GM23338 (cell line): ENCODE measurements around the gene DOCK2. TPM values are rescaled to one million over a fixed set of nuclear protein-coding genes. Genes with fewer than 3 reads are reported as not detected.

Experiments
- ATAC-seq: fragments of 200-7000 bp; cut with Tn5 transposase; 3 replicates; pipeline ENCODE4 v1.9.1; 2020
- DNase-seq: peaks from one replicate; pipeline ENCODE4 v3.0.0-alpha.2; 2015; ENCODE audit warnings: low spot score
- H2AFZ ChIP-seq: fragments of 200-600 bp; sonication (generic); 2 replicates; pipeline ENCODE4 v1.8.0; 2016; ENCODE audit warnings: antibody characterized with exemption, mild to moderate bottlenecking, moderate library complexity
- H3F3A ChIP-seq: fragments of 200-600 bp; sonication (generic); replicated peaks from 2 replicates; pipeline ENCODE4 v1.8.0; 2017; ENCODE audit warnings: antibody characterized with exemption, mixed run types, low read depth
- H3K27ac ChIP-seq: fragments of 200-600 bp; sonication (generic); 2 replicates; pipeline ENCODE4 v1.6.1; 2016; ENCODE audit warnings: low read depth
- H3K27me3 ChIP-seq: fragments of 200-600 bp; sonication (generic); 2 replicates; pipeline ENCODE4 v1.8.0; 2016; ENCODE audit warnings: mild to moderate bottlenecking, mixed run types, moderate library complexity; ENCODE audit not compliant: insufficient read depth
- H3K36me3 ChIP-seq: fragments of 200-600 bp; sonication (generic); 2 replicates; pipeline ENCODE4 v1.8.0; 2016; ENCODE audit warnings: mild to moderate bottlenecking; ENCODE audit not compliant: insufficient read depth
- H3K4me1 ChIP-seq: fragments of 200-600 bp; sonication (generic); 2 replicates; pipeline ENCODE4 v1.8.0; 2016; ENCODE audit warnings: mild to moderate bottlenecking, moderate library complexity; ENCODE audit not compliant: insufficient read depth
- H3K4me2 ChIP-seq: fragments of 200-600 bp; sonication (generic); 2 replicates; pipeline ENCODE4 v1.7.1; 2017; ENCODE audit warnings: mixed run types
- H3K4me3 ChIP-seq: fragments of 200-600 bp; sonication (generic); 2 replicates; pipeline ENCODE4 v1.6.1; 2016; ENCODE audit warnings: mixed run types
- H3K79me2 ChIP-seq: fragments of 200-600 bp; sonication (generic); replicated peaks from 2 replicates; pipeline ENCODE4 v1.8.0; 2017; ENCODE audit warnings: mild to moderate bottlenecking; ENCODE audit not compliant: insufficient read depth
- H3K9me2 ChIP-seq: fragments of 200-600 bp; sonication (generic); 2 replicates; pipeline ENCODE4 v1.8.0; 2017; ENCODE audit not compliant: insufficient read depth
- H4K20me1 ChIP-seq: fragments of 200-600 bp; sonication (generic); replicated peaks from 2 replicates; pipeline ENCODE4 v1.8.0; 2017; ENCODE audit warnings: mild to moderate bottlenecking; ENCODE audit not compliant: insufficient read depth
- H3K27ac Mint-ChIP-seq: 2 replicates; pipeline ENCODE4 v1.8.0; 2020; ENCODE audit warnings: inconsistent platforms, mild to moderate bottlenecking, moderate library complexity, mixed read lengths
- H3K27me3 Mint-ChIP-seq: 3 replicates; pipeline ENCODE4 v1.8.0; 2022; ENCODE audit warnings: low read depth, mild to moderate bottlenecking, moderate library complexity, mixed read lengths, inconsistent platforms; ENCODE audit not compliant: insufficient read depth, poor library complexity
- H3K36me3 Mint-ChIP-seq: 3 replicates; pipeline ENCODE4 v1.8.0; 2021; ENCODE audit warnings: low read depth, mild to moderate bottlenecking, inconsistent platforms, moderate library complexity, mixed read lengths
- H3K4me1 Mint-ChIP-seq: 3 replicates; pipeline ENCODE4 v1.8.0; 2020; ENCODE audit warnings: mild to moderate bottlenecking, inconsistent platforms, mixed read lengths
- H3K4me3 Mint-ChIP-seq: 3 replicates; pipeline ENCODE4 v1.8.0; 2021; ENCODE audit warnings: moderate library complexity, mild to moderate bottlenecking, inconsistent platforms, mixed read lengths
- H3K9me3 Mint-ChIP-seq: 3 replicates; pipeline ENCODE4 v1.8.0; 2020; ENCODE audit warnings: moderate library complexity, mild to moderate bottlenecking, inconsistent platforms, mixed read lengths
- CREB1 ChIP-seq: fragments of 250-450 bp; sonication (Bioruptor Pico); IDR thresholded peaks from 2 replicates; pipeline ENCODE4 v1.5.0; 2020; ENCODE audit warnings: low read depth, mild to moderate bottlenecking, moderate library complexity
- CTCF ChIP-seq, 2 experiments: fragments of 200-600 bp in 1 of 2; sonication (generic) in 1 of 2; conservative IDR thresholded peaks; 2 replicates each; pipeline versions ENCODE4 v1.5.1 to v1.6.1; 2016 to 2017; ENCODE audit warnings: antibody characterized with exemption in 2 of 2, low read depth in 2 of 2, mild to moderate bottlenecking in 2 of 2, moderate library complexity in 1 of 2
- ETS1 ChIP-seq: IDR thresholded peaks from 2 replicates; pipeline ENCODE4 v1.6.1; 2016; ENCODE audit warnings: antibody characterized with exemption
- EZH2 ChIP-seq: fragments of 200-600 bp; sonication (generic); IDR thresholded peaks from one replicate; pipeline ENCODE4 v1.8.0; 2017; ENCODE audit warnings: antibody characterized with exemption, mild to moderate bottlenecking, low read depth; ENCODE audit not compliant: unreplicated experiment
- EZH2phosphoT487 ChIP-seq: fragments of 200-600 bp; sonication (generic); IDR thresholded peaks from one replicate; pipeline ENCODE4 v1.8.1; 2018; ENCODE audit warnings: antibody characterized with exemption; ENCODE audit not compliant: unreplicated experiment
- JUNB ChIP-seq: IDR thresholded peaks from one replicate; pipeline ENCODE4 v1.6.1; 2016; ENCODE audit warnings: antibody characterized with exemption; ENCODE audit not compliant: unreplicated experiment
- NANOG ChIP-seq: IDR thresholded peaks from 2 replicates; pipeline ENCODE4 v1.6.1; 2016; ENCODE audit warnings: antibody characterized with exemption, borderline replicate concordance
- POLR2AphosphoS5 ChIP-seq: IDR thresholded peaks from 2 replicates; pipeline ENCODE4 v1.6.1; 2016; ENCODE audit warnings: antibody characterized with exemption, low read depth
- REST ChIP-seq: IDR thresholded peaks from one replicate; pipeline ENCODE4 v1.6.1; 2018; ENCODE audit warnings: antibody characterized with exemption; ENCODE audit not compliant: unreplicated experiment
- STAT1 ChIP-seq: IDR thresholded peaks from one replicate; pipeline ENCODE4 v1.6.1; 2016; ENCODE audit warnings: antibody characterized with exemption; ENCODE audit not compliant: unreplicated experiment
- ZNF114 ChIP-seq: fragments of 250-450 bp; sonication (Bioruptor Pico); IDR thresholded peaks from 2 replicates; pipeline ENCODE4 v1.5.0; 2020; ENCODE audit warnings: mild to moderate bottlenecking, moderate library complexity
- ZNF331 ChIP-seq: fragments of 250-450 bp; sonication (Bioruptor Pico); IDR thresholded peaks from 2 replicates; pipeline ENCODE4 v1.5.0; 2020; ENCODE audit warnings: low read depth, mild to moderate bottlenecking, moderate library complexity
- ZNF462 ChIP-seq: fragments of 250-450 bp; sonication (Bioruptor Pico); IDR thresholded peaks from 2 replicates; pipeline ENCODE4 v1.5.0; 2020; ENCODE audit warnings: mild to moderate bottlenecking, moderate library complexity
- polyA plus RNA-seq: library from polyadenylated mRNA; unstranded; fragments of >200 nt; fragmentation: Nextera tagmentation; extraction: Ambion mirVana; gene quantifications from 2 replicates; pipeline ENCODE4 v1.2.1, GENCODE V29; 2016
- total RNA-seq: library from RNA; depleted of rRNA; stranded (reverse); fragments of >200 nt; shearing (Covaris generic); gene quantifications from 2 replicates; pipeline ENCODE4 v1.2.3, GENCODE V29; 2014

The DOCK2 gene
- total and polyA plus RNA-seq, 2 experiments from 2014 or later: 3.7 to 9.4 TPM

GRCh38 chr5:169706071-169706470 lies 69.0 kb downstream of the DOCK2 start:
- H3K4me1 ChIP-seq: no peaks in the 10 kb centered on the region
- no peak overlapping the region for H3K4me3 Mint-ChIP-seq
- H3K9me2 ChIP-seq: no peaks in the 10 kb centered on the region; the same call in 1 of the 2 replicates
- H3K4me3 ChIP-seq: no peak overlapping the region
- no peak overlapping the region for H3K27ac ChIP-seq
- no peak overlapping the region for H3K4me2 ChIP-seq
- TF ChIP-seq ZNF462 (no peak), REST (no peak), EZH2phosphoT487 (no peak), EZH2 (no peak), ZNF331 (CRISPR knock-in tag) (no peak), CTCF (conservative IDR thresholded peaks at IDR 0.05; ENCODE audit: low read depth in 2 of 2) (no peak), ZNF114 (CRISPR knock-in tag) (no peak), POLR2AphosphoS5 (no peak), CREB1 (no peak), NANOG (no peak), ETS1 (no peak), JUNB (no peak), STAT1 (no peak)
- no peaks in the 10 kb centered on the region for H3K36me3 ChIP-seq
- no peaks in the 10 kb centered on the region for H3K27me3 ChIP-seq
- H3K9me3 Mint-ChIP-seq: no peaks in the 10 kb centered on the region
- no peak for ATAC-seq
- H3K36me3 Mint-ChIP-seq: no peaks in the 10 kb centered on the region
- no peaks in the 10 kb centered on the region for H4K20me1 ChIP-seq
- no peak overlapping the region for H3K27ac Mint-ChIP-seq
- H3K4me1 Mint-ChIP-seq: peaks cover 8% of the 10 kb centered on the region
- no peaks in the 10 kb centered on the region for H3F3A ChIP-seq
- no peak for DNase-seq
- no peaks in the 10 kb centered on the region for H3K79me2 ChIP-seq
- no peak overlapping the region for H2AFZ ChIP-seq
- peaks cover 2% of the 10 kb centered on the region for H3K27me3 Mint-ChIP-seq
